MCF 10A (cell line): Measurements from ENCODE around the gene PTPN11. TPM values are rescaled to one million over a fixed set of nuclear protein-coding genes. Genes with fewer than 3 reads are reported as not detected.

Experiments used
- BruUV-seq: library from RNA; stranded (reverse); fragments of 400-500 nt; replicated peaks from 2 replicates; lab custom pipeline; 2021; lab: Mats Ljungman, UMichigan
- CTCF ChIA-PET: fragments of 300-600 bp; sonication (Branson Sonifier 250); formaldehyde crosslinking; extraction: SDS; loops from one replicate; lab custom pipeline; 2021; ENCODE audit warnings: antibody characterized with exemption, inconsistent platforms; lab: Yijun Ruan, JAX
- POLR2A ChIA-PET: fragments of 300-600, 350-650 bp; sonication (Branson Sonifier 250); formaldehyde crosslinking; extraction: SDS; loops from one replicate; lab custom pipeline; 2020; ENCODE audit warnings: antibody characterized with exemption, inconsistent platforms; lab: Yijun Ruan, JAX
- DNase-seq: peaks from one replicate; pipeline ENCODE4 v3.0.0-alpha.2; 2018; ENCODE audit not compliant: unreplicated experiment
- H3K27ac Mint-ChIP-seq: one replicate; pipeline ENCODE4 v1.8.0; 2022; ENCODE audit warnings: mild to moderate bottlenecking, low read depth, mixed read lengths; ENCODE audit not compliant: unreplicated experiment
- H3K27me3 Mint-ChIP-seq: one replicate; pipeline ENCODE4 v1.8.0; 2022; ENCODE audit warnings: mixed read lengths; ENCODE audit not compliant: insufficient read depth, unreplicated experiment
- H3K36me3 Mint-ChIP-seq: one replicate; pipeline ENCODE4 v1.8.0; 2022; ENCODE audit warnings: mild to moderate bottlenecking, moderate library complexity, mixed read lengths; ENCODE audit not compliant: insufficient read depth, unreplicated experiment
- H3K4me1 Mint-ChIP-seq: one replicate; pipeline ENCODE4 v1.8.0; 2022; ENCODE audit warnings: mixed read lengths; ENCODE audit not compliant: insufficient read depth, unreplicated experiment
- H3K4me3 Mint-ChIP-seq: one replicate; pipeline ENCODE4 v1.8.0; 2022; ENCODE audit warnings: mild to moderate bottlenecking, moderate library complexity, mixed read lengths; ENCODE audit not compliant: unreplicated experiment
- H3K9me3 Mint-ChIP-seq: one replicate; pipeline ENCODE4 v1.8.0; 2022; ENCODE audit warnings: mixed read lengths; ENCODE audit not compliant: unreplicated experiment
- CTCF ChIP-seq: fragments of 200-600 bp; IDR thresholded peaks from one replicate; pipeline ENCODE4 v1.8.0; 2022; ENCODE audit warnings: antibody characterized with exemption, mild to moderate bottlenecking; ENCODE audit not compliant: unreplicated experiment
- intact Hi-C: fragments of 100-400 bp; cut with micrococcal nuclease; formaldehyde crosslinking; loops from 2 replicates; pipeline ENCODE4 v1.14.1; 2022
- total RNA-seq: library from RNA; stranded (reverse); gene quantifications from 2 replicates; pipeline ENCODE4 v1.2.3, GENCODE V29; 2022

The PTPN11 gene
- total RNA-seq, 1 experiment from 2014 or later, result 164 TPM

GRCh38 chr12:112393328-112393727, 25.4 kb upstream of the PTPN11 start:
- peaks cover 7% of the 10 kb centered on the region for H3K9me3 Mint-ChIP-seq
- no peaks in the 10 kb centered on the region for H3K27me3 Mint-ChIP-seq
- no peak for TF ChIP-seq CTCF
- no peak overlapping the region for H3K27ac Mint-ChIP-seq
- no peaks in the 10 kb centered on the region for H3K4me1 Mint-ChIP-seq
- POLR2A ChIA-PET, result interaction anchor here (0.6 to 1.3 kb wide), 3 partner anchors 12 to 114 kb away, joined by 3 to 6 read pairs (median 3); no protein-coding TSS in a partner anchor
- no peaks in the 10 kb centered on the region for H3K36me3 Mint-ChIP-seq
- BruUV-seq, result no TSS peak
- CTCF ChIA-PET, result interaction anchor here (0.6 to 0.7 kb wide), 2 partner anchors 193 to 225 kb away, joined by 3 to 6 read pairs; no protein-coding TSS in a partner anchor
- DNase-seq, result no peak
- intact Hi-C loops, result no loop called here
- no peak overlapping the region for H3K4me3 Mint-ChIP-seq

GRCh38 chr12:112401054-112401453, 17.7 kb upstream of the PTPN11 start:
- Mint-ChIP-seq H3K4me3 (no peak overlapping the region), H3K4me1 (no peaks in the 10 kb centered on the region), H3K27ac (no peak overlapping the region), H3K9me3 (no peaks in the 10 kb centered on the region), H3K36me3 (peaks cover 30% of the 10 kb centered on the region), H3K27me3 (no peaks in the 10 kb centered on the region)
- CTCF ChIA-PET, result interaction anchor here (1.1 to 1.3 kb wide), 2 partner anchors 10 to 203 kb away, joined by 4 to 5 read pairs; no protein-coding TSS in a partner anchor
- POLR2A ChIA-PET, result interaction anchor here (0.7 kb wide), 1 partner anchor 386 kb away, joined by 3 read pairs; no protein-coding TSS in a partner anchor
- BruUV-seq, result no TSS peak
- DNase-seq, result no peak
- intact Hi-C loops, result no loop called here
- no peak for TF ChIP-seq CTCF

DNA sequence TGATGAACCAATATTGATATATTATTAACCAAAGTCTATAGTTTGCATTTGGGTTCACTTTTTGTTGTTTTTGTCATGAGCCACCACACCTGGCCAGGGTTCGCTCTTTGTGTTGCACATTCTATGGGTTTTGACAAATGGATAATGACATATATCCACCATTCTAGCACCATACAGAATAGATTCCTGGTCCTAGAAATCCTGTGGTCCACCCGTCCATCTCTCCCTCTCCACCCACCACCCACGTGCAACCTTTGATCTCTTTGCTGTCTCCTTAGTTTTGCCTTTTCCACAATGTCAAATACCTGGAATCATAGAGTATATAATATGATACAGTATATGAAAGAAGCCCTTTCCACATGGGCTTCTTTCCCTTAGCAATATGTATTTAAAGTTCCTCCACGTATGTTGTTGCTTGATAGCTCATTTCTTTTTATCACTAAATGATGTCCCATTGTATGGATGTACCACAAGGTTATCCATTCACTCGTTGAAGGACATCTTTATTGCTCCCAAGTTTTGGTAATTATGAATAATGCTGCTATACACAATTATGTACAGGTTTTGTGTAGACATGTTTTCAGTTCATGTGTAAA, 16.7 kb upstream of the PTPN11 start:
- Mint-ChIP-seq H3K27ac (no peak overlapping the region), H3K36me3 (peaks cover 40% of the 10 kb centered on the region), H3K9me3 (no peaks in the 10 kb centered on the region), H3K4me1 (peaks cover 1% of the 10 kb centered on the region), H3K27me3 (no peaks in the 10 kb centered on the region), H3K4me3 (no peak overlapping the region)
- no peak for TF ChIP-seq CTCF
- intact Hi-C loops, result no loop called here
- ChIA-PET CTCF (interaction anchor here (0.6 kb wide), 1 partner anchor 22 kb away, joined by 3 read pairs; no protein-coding TSS in a partner anchor), POLR2A (interaction anchor here (0.7 to 1.2 kb wide), 3 partner anchors 10 to 387 kb away, joined by 3 read pairs; no protein-coding TSS in a partner anchor)
- no TSS peak for BruUV-seq
- DNase-seq, result no peak
